Omental fat pad (tissue), 4 donors: Measurements from ENCODE around the gene SULF2. TPM values are rescaled to one million over a fixed set of nuclear protein-coding genes. Genes with fewer than 3 reads are reported as not detected.

Experiments used
- ATAC-seq: fragments of 150-250 bp; one replicate; pipeline ENCODE4 v1.9.1; 2016; ENCODE audit warnings: mild to moderate bottlenecking, moderate library complexity; ENCODE audit not compliant: low FRiP score
- DNase-seq: peaks from one replicate; pipeline ENCODE4 v3.0.0-alpha.2; 2019; ENCODE audit warnings: low spot score
- CTCF ChIP-seq, 3 donors: fragments of 450-650 bp; IDR thresholded peaks; one replicate each; pipeline ENCODE4 v1.5.1; 2016 to 2017; ENCODE audit warnings: antibody characterized with exemption in 3 of 3, mild to moderate bottlenecking in 3 of 3, moderate library complexity in 2 of 3
- total RNA-seq, 4 donors: library from RNA; depleted of rRNA; stranded (reverse); fragments of >200 nt; gene quantifications; one replicate each; pipeline ENCODE4 v1.1.0, GENCODE V29; 2016

SULF2 gene
- total RNA-seq, 4 donors from 2014 or later = 51.8 to 100 (median 68.1) TPM

- DNase-seq = no peak
- no peak for TF ChIP-seq CTCF (IDR thresholded peaks at IDR 0.05)
- peak; percentile 83 for ATAC-seq
Observed at GRCh38 chr20:47749339-47749738, 35.9 kb downstream of the SULF2 start.

GRCh38 chr20:47748823-47749222 lies 36.5 kb downstream of the SULF2 start:
- no peak for DNase-seq
- peak; percentile 6 for ATAC-seq
- no peak for TF ChIP-seq CTCF (IDR thresholded peaks at IDR 0.05)

- DNase-seq = no peak
Observed at GRCh38 chr20:47748069-47748468, 37.2 kb downstream of the SULF2 start.

GRCh38 chr20:47747669-47748031 lies 37.6 kb downstream of the SULF2 start:
- DNase-seq (no peak), ATAC-seq (no peak)
- TF ChIP-seq CTCF (IDR thresholded peaks at IDR 0.05) = no peak

More at GRCh38 chr20:47748069-47748468, 37.2 kb downstream of the SULF2 start:
- ATAC-seq = no peak
- TF ChIP-seq CTCF (IDR thresholded peaks at IDR 0.05) = no peak

- no peak for TF ChIP-seq CTCF (IDR thresholded peaks at IDR 0.05)
- no peak for DNase-seq
- ATAC-seq = no peak
Observed at GRCh38 chr20:47744803-47745202, 40.5 kb downstream of the SULF2 start.

GRCh38 chr20:47743671-47744070 lies 41.6 kb downstream of the SULF2 start:
- DNase-seq (no peak), ATAC-seq (no peak)
- TF ChIP-seq CTCF (IDR thresholded peaks at IDR 0.05) = no peak

GRCh38 chr20:47741669-47742608 lies 43.3 kb downstream of the SULF2 start:
- no peak for DNase-seq
- no peak for ATAC-seq
- TF ChIP-seq CTCF (IDR thresholded peaks at IDR 0.05) = no peak
